Stimulated activated memory B cell treated with anti-CD40 and anti-IgM and Interleukin-4, amounts not matched to agents 10 μg/mL and 1 μg/mL and 100 μg/mL, for 72 hours (primary cell): Measurements from ENCODE around the gene ANXA7.

Experiments
- ATAC-seq: fragments of 150-1000 bp; cut with Tn5 transposase; 2 replicates; pipeline ENCODE4 v1.10.0; 2021
- H3K27ac Mint-ChIP-seq: one replicate; pipeline ENCODE4 v1.8.0; 2022; ENCODE audit warnings: mild to moderate bottlenecking, mixed read lengths
- H3K27me3 Mint-ChIP-seq: one replicate; pipeline ENCODE4 v1.8.0; 2022; ENCODE audit warnings: mixed read lengths
- H3K36me3 Mint-ChIP-seq: one replicate; pipeline ENCODE4 v1.8.0; 2022; ENCODE audit warnings: mixed read lengths
- H3K4me1 Mint-ChIP-seq: one replicate; pipeline ENCODE4 v1.8.0; 2022; ENCODE audit warnings: mixed read lengths
- H3K4me3 Mint-ChIP-seq: one replicate; pipeline ENCODE4 v1.8.0; 2022; ENCODE audit warnings: mild to moderate bottlenecking, moderate library complexity, mixed read lengths
- H3K9me3 Mint-ChIP-seq: one replicate; pipeline ENCODE4 v1.8.0; 2022; ENCODE audit warnings: mixed read lengths

The ANXA7 gene

GRCh38 chr10:73413528-73414229 lies at the start of gene ANXA7:
ANXA7 (minus strand) TSS chr10:73414058; CDS start chr10:73400856, 13,202 bp downstream.
- H3K9me3 Mint-ChIP-seq, result no peaks in the 10 kb centered on the region
- peak; percentile 98 for ATAC-seq
- peaks cover 18% of the 10 kb centered on the region for H3K36me3 Mint-ChIP-seq
- no peaks in the 10 kb centered on the region for H3K27me3 Mint-ChIP-seq
- peak within 1 kb of the TSS; percentile 97 for H3K27ac Mint-ChIP-seq
- H3K4me1 Mint-ChIP-seq, result peaks cover 58% of the 10 kb centered on the region
- H3K4me3 Mint-ChIP-seq, result peak within 1 kb of the TSS; percentile 97

- Mint-ChIP-seq H3K4me1 (peaks cover 4% of the 10 kb centered on the region), H3K36me3 (peaks cover 44% of the 10 kb centered on the region), H3K9me3 (no peaks in the 10 kb centered on the region), H3K27ac (no peak overlapping the region), H3K4me3 (no peak overlapping the region), H3K27me3 (no peaks in the 10 kb centered on the region)
- no peak for ATAC-seq
Observed at GRCh38 chr10:73460897-73461296, 47.0 kb upstream of the ANXA7 start.

DNA sequence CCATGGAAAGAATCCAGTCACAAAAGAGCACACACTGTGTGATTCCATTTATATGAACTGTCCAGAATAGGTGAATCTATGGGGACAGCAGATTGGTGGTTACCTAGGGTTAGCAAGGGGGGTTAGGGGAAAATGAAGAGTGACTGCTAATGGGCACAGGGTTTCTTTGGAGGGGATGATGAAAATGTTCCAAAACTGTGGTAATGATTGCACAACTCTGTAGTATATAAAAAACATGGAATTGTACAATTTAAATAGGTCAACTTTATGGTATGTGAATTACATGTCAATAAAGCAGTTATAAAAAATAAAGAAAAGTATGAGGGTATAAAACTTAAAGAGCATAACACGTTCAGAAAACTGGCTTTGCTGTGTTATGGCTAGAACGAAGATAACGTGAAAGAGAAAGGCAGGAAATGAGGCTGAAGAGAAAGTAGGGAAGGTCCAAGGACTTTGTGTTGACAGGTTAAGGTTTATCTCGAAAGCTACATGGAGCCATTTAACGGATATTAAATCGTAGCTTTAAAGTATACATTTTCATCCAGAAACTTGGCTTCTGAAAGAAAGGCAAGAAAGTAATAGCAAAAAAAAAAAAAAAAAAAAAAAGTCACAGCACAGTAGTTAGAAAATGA lies 45.9 kb upstream of the ANXA7 start:
- no peaks in the 10 kb centered on the region for H3K9me3 Mint-ChIP-seq
- peaks cover 50% of the 10 kb centered on the region for H3K36me3 Mint-ChIP-seq
- H3K4me1 Mint-ChIP-seq, result peaks cover 4% of the 10 kb centered on the region
- ATAC-seq, result no peak
- H3K4me3 Mint-ChIP-seq, result no peak overlapping the region
- H3K27ac Mint-ChIP-seq, result no peak overlapping the region
- no peaks in the 10 kb centered on the region for H3K27me3 Mint-ChIP-seq

- H3K4me1 Mint-ChIP-seq, result peaks cover 4% of the 10 kb centered on the region
- no peak overlapping the region for H3K4me3 Mint-ChIP-seq
- no peak for ATAC-seq
- no peak overlapping the region for H3K27ac Mint-ChIP-seq
- no peaks in the 10 kb centered on the region for H3K27me3 Mint-ChIP-seq
- H3K36me3 Mint-ChIP-seq, result peaks cover 40% of the 10 kb centered on the region
- H3K9me3 Mint-ChIP-seq, result no peaks in the 10 kb centered on the region
Observed at GRCh38 chr10:73456187-73456890, 42.5 kb upstream of the ANXA7 start.

GRCh38 chr10:73449113-73449512 lies 35.3 kb upstream of the ANXA7 start:
- H3K27me3 Mint-ChIP-seq, result no peaks in the 10 kb centered on the region
- H3K4me3 Mint-ChIP-seq, result no peak overlapping the region
- H3K36me3 Mint-ChIP-seq, result peaks cover 38% of the 10 kb centered on the region
- ATAC-seq, result no peak
- H3K9me3 Mint-ChIP-seq, result no peaks in the 10 kb centered on the region
- no peaks in the 10 kb centered on the region for H3K4me1 Mint-ChIP-seq
- H3K27ac Mint-ChIP-seq, result no peak overlapping the region

DNA sequence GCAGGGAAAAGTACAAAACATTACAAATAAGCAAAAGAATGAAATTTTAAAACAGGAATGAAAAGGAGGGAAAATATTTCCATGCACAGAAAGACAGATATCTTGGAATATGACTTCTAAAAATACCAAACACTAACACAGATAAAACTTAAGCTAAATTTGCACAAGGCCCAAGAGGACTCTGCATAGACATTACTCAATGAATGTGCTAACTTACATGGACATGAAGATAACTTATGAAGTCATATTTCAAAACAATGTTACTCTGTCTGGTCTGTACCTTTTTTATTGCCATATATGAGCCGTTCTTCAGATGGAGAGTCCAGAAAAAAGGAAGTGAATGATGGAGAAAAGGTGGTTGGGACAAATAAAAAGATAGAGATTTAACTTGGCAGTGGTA lies 34.5 kb upstream of the ANXA7 start:
- no peaks in the 10 kb centered on the region for H3K9me3 Mint-ChIP-seq
- no peak overlapping the region for H3K27ac Mint-ChIP-seq
- peaks cover 34% of the 10 kb centered on the region for H3K36me3 Mint-ChIP-seq
- H3K4me3 Mint-ChIP-seq, result no peak overlapping the region
- H3K4me1 Mint-ChIP-seq, result no peaks in the 10 kb centered on the region
- ATAC-seq, result no peak
- H3K27me3 Mint-ChIP-seq, result no peaks in the 10 kb centered on the region

GRCh38 chr10:73446926-73447325 lies 33.1 kb upstream of the ANXA7 start:
- H3K27me3 Mint-ChIP-seq, result no peaks in the 10 kb centered on the region
- H3K4me3 Mint-ChIP-seq, result no peak overlapping the region
- no peaks in the 10 kb centered on the region for H3K9me3 Mint-ChIP-seq
- H3K36me3 Mint-ChIP-seq, result peaks cover 40% of the 10 kb centered on the region
- no peak overlapping the region for H3K27ac Mint-ChIP-seq
- peaks cover 6% of the 10 kb centered on the region for H3K4me1 Mint-ChIP-seq
- no peak for ATAC-seq

DNA sequence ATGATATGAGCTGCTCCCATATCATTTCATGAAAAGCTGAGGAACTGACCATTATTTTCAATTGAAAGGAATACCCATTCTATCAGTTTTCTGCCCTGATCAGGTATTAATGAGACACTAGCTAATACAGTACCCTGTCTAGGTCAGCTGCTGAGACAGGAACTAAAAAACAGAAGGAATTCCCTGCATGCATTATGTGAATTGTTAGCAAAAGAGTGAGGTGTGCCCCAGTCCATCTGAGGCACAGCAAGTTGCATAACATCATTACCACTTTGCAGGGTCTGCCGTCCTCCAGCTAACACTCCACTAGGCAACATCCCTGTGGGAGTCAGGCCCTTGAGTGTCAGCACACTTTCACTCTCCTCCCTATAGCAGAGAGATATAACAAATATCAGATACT lies 30.6 kb upstream of the ANXA7 start:
- Mint-ChIP-seq H3K27ac (no peak overlapping the region), H3K4me3 (no peak overlapping the region), H3K9me3 (no peaks in the 10 kb centered on the region), H3K27me3 (no peaks in the 10 kb centered on the region), H3K36me3 (peaks cover 38% of the 10 kb centered on the region), H3K4me1 (peaks cover 6% of the 10 kb centered on the region)
- no peak for ATAC-seq

DNA sequence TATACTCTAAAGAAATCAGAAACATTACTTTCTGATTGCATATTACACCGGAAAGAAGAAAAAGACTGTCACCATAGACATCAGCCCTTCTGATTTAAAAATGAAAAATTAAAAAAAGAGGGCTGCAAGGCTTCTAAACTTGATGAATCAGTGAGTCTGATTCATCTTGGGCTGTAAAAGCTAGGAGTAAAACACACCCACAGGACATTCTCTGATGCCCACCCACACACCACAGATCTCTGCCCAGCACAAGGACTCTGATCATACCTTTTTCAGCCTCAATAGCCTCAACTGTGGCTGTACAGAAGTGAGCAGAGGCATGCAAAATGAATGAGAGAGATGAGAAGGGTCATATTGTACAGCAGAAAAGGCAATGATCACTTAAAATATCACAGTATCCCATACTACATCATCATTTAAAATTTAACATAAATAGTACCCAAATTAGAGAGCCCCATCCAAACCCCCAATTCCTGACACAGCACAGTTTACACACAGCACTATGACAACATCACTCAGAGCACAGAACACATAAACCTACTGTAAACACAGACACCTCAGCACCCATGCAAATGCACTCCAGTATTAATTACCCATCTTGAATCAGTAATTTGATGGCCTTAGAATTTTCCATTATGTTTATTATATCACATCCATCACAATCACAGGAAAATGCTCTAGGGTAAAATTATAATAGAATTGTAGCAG lies 25.9 kb upstream of the ANXA7 start:
- peaks cover 35% of the 10 kb centered on the region for H3K36me3 Mint-ChIP-seq
- no peaks in the 10 kb centered on the region for H3K27me3 Mint-ChIP-seq
- ATAC-seq, result no peak
- H3K9me3 Mint-ChIP-seq, result no peaks in the 10 kb centered on the region
- H3K4me3 Mint-ChIP-seq, result no peak overlapping the region
- H3K27ac Mint-ChIP-seq, result peak overlapping the region; percentile 23
- H3K4me1 Mint-ChIP-seq, result peaks cover 6% of the 10 kb centered on the region

GRCh38 chr10:73439055-73439454 lies 25.2 kb upstream of the ANXA7 start:
- Mint-ChIP-seq H3K36me3 (peaks cover 31% of the 10 kb centered on the region), H3K4me3 (no peak overlapping the region), H3K9me3 (no peaks in the 10 kb centered on the region), H3K27ac (no peak overlapping the region), H3K27me3 (no peaks in the 10 kb centered on the region), H3K4me1 (peaks cover 6% of the 10 kb centered on the region)
- no peak for ATAC-seq

DNA sequence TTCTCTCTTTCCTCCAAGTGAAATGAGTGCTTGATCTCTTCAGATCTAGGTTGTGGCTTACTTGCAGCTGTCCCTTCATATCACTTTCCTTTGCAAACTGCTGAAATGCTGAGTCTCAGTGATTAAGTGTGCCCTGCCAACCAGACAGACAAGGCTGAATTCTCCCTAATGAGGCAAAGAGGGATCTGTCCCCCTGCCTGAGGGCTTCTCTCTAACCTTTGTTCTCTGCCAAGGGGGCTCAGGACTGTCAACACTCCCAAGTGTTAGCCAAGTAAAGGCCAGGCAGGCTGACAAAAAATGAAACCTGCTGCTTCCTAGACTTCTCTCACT lies 19.6 kb upstream of the ANXA7 start, which contains the start of gene MSS51:
TSS of gene MSS51 (minus strand) at position 24 of the 330 bp plus-strand sequence. CDS start 5,277 bp downstream, outside the sequence.
- Mint-ChIP-seq H3K4me1 (no peaks in the 10 kb centered on the region), H3K27ac (no peak within 1 kb of the TSS), H3K36me3 (peaks cover 28% of the 10 kb centered on the region), H3K4me3 (no peak within 1 kb of the TSS), H3K9me3 (no peaks in the 10 kb centered on the region), H3K27me3 (no peaks in the 10 kb centered on the region)
- no peak for ATAC-seq

DNA sequence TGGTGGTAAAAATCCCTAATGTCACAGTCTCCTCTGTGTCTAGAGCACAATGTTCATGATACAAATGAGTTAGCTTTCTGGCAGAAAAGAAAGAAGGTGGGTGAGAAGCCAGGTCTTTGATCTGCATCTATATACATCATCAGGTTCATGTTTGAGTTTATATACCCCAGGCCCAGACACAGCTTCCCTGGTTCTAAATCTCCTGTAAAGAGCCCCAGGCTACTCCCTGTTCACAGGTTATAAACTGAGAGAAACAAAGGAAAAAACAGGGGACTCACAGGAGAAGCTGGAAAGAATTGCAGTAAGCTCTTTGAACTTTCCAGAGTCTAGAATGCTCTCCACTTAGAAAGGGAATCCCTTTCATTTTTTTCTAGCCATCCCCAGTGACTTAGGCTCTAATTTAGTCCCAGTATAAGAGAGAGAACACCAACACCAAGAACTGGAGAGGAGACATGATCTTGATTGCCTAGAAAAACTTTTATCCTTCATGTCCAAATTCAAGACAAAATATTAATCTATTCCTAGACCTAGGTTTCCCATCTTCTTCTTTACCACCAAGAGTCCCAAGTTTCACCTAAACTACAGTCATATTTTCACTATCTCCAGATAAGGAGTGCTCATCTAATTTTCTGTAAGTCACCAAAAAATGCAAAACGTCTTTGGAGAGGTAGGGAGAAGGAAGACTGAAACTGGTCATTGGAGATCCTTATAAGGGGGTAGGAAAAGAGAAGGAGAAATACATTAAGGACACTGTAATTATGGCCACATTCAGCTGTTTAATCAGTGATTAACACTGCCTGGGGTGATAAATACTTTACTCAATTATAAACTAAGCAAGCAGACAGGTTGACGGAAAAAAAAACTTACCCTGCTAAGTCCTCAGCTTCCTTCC lies 19.0 kb upstream of the ANXA7 start:
- Mint-ChIP-seq H3K9me3 (no peaks in the 10 kb centered on the region), H3K27me3 (no peaks in the 10 kb centered on the region), H3K27ac (no peak overlapping the region), H3K4me3 (no peak overlapping the region), H3K4me1 (no peaks in the 10 kb centered on the region), H3K36me3 (peaks cover 27% of the 10 kb centered on the region)
- no peak for ATAC-seq

DNA sequence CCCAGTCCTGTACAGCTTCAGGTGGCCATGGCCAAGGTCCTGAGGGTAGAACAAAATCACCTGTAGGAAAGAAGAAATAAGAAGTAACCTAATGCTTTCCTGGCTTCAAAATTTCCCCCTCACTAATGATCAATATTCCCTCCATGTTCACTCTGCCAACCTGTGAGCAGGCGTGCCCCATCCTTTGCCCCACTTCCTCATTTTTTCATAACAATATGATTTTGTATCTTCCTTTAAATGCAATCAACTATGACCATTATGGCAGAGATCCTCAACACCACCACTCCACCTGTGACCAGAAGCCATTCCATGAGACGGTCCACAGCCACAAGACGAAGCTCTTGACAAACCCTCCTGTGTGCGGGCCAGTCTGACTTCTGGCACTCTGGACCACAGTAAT lies 12.5 kb upstream of the ANXA7 start:
- peak overlapping the region; percentile 48 for H3K27ac Mint-ChIP-seq
- H3K4me3 Mint-ChIP-seq, result no peak overlapping the region
- ATAC-seq, result peak; percentile 65
- H3K9me3 Mint-ChIP-seq, result no peaks in the 10 kb centered on the region
- H3K4me1 Mint-ChIP-seq, result peaks cover 11% of the 10 kb centered on the region
- peaks cover 67% of the 10 kb centered on the region for H3K36me3 Mint-ChIP-seq
- H3K27me3 Mint-ChIP-seq, result no peaks in the 10 kb centered on the region

DNA sequence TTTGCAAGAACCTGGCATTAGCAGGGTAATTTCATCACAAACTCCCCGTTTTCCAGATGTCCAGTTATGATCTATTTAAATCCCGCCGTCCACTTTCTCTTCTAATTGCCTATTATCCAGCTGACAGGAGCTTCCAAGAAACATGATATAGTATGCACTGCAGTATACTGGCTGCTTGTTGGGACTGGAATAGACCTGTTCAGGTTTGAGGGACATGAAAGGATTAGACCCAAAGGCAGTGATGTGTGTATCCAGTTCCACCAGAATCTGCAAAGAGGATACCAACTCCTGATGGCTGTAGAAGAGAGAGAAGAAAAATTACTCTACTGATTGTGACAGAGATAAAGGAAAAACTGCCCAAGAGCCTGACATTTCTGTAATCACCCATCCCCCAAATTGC lies 10.6 kb upstream of the ANXA7 start:
- peaks cover 11% of the 10 kb centered on the region for H3K4me1 Mint-ChIP-seq
- no peaks in the 10 kb centered on the region for H3K27me3 Mint-ChIP-seq
- H3K9me3 Mint-ChIP-seq, result no peaks in the 10 kb centered on the region
- H3K27ac Mint-ChIP-seq, result no peak overlapping the region
- H3K36me3 Mint-ChIP-seq, result peaks cover 56% of the 10 kb centered on the region
- H3K4me3 Mint-ChIP-seq, result no peak overlapping the region
- no peak for ATAC-seq
